GM10266 (cell line): ENCODE measurements around the gene FXYD7.

Experiments used
- DNase-seq: peaks from one replicate; pipeline ENCODE4 v3.0.0; 2012; ENCODE audit errors: extremely low spot score
- CTCF ChIP-seq: IDR thresholded peaks from 2 replicates; pipeline ENCODE4 v1.5.1; 2012; ENCODE audit warnings: mild to moderate bottlenecking, low read depth; ENCODE audit not compliant: control insufficient read depth, insufficient read depth; ENCODE audit errors: missing control alignments

FXYD7 gene

GRCh38 chr19:35174226-35174625, 31.2 kb downstream of the FXYD7 start:
- DNase-seq: no peak
- no peak for TF ChIP-seq CTCF

- no peak for TF ChIP-seq CTCF
- DNase-seq: no peak
Measured at GRCh38 chr19:35176181-35176570, 33.1 kb downstream of the FXYD7 start.

DNA sequence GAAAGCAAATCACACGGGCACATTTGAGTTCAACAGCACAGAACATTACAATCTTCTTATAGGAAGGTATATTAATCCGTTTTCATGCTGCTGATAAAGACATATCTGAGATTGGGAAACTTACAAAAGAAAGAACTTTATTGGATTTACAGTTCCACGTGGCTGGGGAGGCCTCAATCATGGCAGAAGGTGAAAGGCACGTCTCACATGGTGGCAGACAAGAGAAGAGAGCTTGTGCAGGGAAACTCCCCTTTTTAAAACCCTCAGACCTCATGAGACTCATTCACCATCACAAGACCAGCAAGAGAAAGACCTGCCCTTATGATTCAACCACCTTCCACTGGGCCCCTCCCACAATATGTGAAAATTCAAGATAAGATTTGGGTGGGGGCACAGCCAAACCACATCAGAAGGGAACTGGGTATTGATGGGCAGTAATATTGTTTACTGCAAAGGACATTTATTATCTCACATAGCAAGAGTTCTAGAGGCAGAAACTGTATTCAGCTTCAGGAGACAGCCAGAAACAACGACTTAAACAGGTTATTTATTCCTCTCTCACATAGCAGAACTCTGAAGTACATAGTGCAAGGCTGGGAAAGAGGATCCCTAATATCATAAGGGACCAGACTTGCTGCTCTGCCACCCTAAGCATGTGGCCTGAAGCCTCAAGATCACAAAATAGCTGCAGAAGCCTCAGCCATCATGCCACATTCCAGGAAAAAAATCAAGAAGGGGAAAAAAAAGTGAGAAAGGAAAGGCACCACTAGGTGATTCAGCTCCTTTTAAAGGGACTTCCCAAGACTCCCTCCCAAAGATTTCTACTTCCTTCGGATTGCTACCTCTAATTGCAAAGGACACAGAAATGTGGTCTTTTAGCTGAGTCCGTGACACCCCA, 34.6 kb downstream of the FXYD7 start:
- TF ChIP-seq CTCF: no peak
- no peak for DNase-seq

DNA sequence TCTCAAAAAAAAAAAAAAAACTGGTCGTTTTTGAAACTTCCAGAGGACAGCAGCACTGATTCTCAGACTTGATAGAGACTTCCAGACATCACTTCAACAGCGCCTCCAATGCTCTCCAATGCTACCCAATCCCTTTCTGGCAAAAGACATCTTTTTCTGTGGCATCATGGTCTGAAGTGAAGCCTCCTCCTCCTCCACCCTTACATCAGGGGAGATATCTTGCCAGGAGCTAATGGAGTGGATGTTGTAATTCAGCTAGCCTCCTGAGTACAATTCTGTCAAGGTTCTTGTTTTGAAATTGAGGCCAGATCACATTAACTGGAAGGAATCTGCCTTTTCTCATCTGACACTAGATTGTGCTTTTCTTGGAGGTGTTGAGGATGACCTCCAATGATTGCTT, 35.6 kb downstream of the FXYD7 start:
- no peak for DNase-seq
- no peak for TF ChIP-seq CTCF

DNA sequence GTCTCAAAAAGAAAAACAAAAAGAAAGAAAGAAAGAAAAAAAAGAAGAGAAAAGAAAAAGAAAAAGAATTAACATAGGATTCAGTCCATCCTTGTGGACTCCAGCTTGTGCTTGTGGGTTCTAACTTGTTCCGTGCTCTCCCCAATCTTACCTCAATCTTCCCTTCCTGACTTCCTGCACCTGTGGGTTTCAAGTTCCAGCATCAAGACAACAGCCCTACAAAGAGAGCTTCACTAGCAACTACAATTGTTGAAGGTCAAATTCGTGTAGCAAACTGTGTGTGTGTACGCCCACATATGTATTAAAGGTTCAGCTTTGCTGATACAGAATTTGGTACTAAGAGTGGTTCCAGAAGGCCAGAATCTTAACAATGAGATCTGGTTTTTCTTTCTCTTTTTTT, 36.8 kb downstream of the FXYD7 start:
- no peak for DNase-seq
- TF ChIP-seq CTCF: no peak

DNA sequence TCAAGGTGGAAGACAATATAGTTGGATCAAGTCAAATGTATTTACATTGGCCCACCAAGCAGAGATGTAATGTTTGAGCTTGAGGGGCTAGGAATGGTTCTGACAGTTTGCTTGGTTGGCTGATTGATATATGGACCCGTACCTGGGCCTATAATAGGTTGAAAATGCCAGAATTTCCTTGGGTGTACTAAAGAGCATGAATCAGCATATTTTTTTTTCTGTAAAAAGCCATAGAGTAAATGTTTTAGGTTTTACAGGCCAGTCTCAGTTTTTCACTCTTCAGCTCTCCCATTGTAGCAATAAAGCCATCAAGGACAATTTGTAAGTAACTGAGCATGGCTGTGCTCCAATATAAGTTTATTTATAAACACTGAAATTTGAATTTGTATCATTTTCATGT, 38.3 kb downstream of the FXYD7 start:
- DNase-seq: no peak
- no peak for TF ChIP-seq CTCF

- no peak for TF ChIP-seq CTCF
- no peak for DNase-seq
Measured at GRCh38 chr19:35184267-35184666, 41.2 kb downstream of the FXYD7 start.
